Right hindlimb (tissue), 1 donor: ENCODE data around the gene STRA8.

Experiments
- DNase-seq: peaks from one replicate; pipeline ENCODE4 v3.0.0-alpha.2; 2018

STRA8 gene, protein sequence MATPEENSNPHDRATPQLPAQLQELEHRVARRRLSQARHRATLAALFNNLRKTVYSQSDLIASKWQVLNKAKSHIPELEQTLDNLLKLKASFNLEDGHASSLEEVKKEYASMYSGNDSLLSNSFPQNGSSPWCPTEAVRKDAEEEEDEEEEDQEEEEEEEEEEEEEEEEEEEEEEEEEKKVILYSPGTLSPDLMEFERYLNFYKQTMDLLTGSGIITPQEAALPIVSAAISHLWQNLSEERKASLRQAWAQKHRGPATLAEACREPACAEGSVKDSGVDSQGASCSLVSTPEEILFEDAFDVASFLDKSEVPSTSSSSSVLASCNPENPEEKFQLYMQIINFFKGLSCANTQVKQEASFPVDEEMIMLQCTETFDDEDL

DNA sequence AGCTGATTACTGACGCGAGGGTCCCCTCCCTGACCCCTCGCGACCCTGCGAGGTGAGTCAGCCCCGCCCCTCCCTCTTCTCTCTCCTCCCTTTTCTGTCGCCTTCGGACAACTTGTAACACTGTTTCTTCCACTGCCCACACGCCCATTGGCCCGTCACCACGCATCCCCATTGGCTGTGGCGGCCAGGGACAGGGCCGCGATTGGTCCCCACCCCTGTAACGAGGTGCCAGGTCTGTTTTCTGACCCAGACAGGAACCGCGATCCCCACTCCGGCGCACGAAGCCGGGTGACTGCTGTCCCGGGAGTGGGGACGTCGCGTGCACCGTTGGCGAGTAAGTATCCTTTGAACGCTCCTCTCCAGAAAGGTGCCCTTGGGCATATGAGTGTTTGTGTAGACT, at the start of gene STRA8:
TSS of gene STRA8 (plus strand) at position 269 of the 400 bp plus-strand sequence. CDS start 6,687 bp downstream, outside the sequence.
- DNase-seq, result no peak

DNA sequence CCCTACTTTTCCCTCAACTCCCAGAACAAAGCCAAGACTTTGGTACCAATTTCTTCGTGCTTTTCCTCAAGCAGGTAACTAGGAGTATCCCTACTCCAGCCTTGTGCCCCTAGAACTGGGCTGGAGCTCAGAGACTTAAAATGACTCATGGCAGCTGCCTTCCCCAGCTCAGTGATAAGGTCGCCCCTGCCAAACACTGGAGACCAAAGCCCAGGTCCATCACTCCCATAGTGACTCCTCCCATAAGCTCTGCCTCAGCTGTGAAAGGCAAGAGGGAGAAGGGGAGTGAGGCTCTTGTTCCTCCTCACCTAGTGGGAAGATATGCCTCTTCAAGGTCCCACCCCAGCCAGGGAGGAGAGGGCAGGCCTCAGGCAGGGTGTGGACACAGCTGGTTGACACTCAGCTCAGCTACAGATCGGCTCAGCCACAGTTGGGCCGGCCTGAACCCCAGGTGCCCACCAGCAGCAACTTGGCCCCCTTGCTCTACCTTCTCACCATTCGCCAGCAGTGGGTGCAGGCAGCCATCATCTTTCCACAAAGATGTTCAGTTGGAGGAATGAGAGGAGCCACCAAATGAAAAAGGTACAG, 49.3 kb upstream of the STRA8 start:
- DNase-seq, result no peak

DNA sequence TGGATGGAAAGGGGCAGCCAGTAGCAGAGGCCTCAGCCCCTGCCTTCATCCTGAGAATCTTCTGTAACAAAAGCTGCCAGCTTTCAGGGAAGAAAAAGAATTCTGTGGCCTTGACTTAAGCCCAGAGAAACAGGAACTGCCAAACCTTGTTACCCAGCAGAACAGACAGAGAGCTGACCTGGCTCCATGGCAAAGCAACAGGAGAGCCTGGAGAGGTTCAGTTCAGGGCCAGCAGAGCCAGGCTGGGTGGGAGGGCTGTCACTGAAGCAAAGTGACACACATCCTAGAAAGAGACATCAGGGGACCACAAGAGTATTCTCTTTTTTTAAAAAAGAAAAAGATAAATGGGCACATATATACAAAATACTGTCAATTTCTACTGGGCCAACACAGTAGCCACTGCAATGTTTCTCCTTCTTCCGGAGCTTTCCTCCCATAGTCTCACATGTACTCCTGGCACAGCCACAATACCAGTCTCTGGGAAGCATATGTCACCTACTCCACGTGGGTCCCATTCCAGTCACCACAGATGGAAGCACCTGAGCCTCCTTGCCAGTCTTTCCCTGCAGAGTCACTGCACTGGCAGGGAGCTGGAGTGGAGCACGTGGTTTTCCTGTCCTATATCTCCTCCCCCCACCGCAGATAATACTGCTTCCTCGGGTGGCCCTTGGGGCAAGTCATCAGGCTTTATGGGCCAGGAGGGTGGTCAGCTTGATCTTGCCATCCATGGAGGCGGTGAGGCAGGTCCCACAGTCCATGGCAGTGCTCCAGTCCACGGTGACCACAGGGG, 48.0 kb upstream of the STRA8 start:
- DNase-seq, result no peak

DNA sequence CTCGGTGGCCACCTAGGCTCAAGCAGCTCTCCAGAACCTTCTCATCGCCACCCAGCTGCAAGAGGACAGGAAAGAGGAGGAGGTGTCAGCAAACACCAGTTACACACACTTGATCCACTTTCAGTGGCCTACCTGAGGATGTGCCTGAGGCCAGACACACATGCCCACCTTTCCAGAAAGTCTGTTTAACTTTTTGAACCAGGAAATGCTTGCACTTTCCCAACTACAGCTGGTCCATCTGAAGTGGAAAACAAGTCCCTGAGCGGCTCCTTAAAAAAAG, 47.4 kb upstream of the STRA8 start:
- no peak for DNase-seq

DNA sequence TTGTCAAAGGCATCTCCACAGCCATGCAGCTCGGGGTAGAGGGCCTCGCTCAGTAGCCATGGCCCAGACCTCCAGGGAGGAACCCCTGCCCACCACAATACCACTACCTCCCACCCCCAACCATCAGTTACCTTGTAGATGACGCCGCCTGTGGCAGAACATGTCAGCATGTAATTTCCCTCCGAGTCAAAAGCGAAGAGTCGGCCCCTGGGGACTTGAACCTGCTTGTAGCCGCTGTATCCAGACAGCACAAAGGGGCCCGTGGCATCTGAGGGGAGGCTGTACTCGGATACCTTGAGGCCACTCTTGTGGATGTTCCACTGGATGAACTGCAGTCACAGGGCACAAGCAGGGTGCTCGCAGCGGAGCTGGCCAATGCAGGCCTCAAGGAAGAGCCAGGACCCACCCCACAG, 46.8 kb upstream of the STRA8 start:
- no peak for DNase-seq

DNA sequence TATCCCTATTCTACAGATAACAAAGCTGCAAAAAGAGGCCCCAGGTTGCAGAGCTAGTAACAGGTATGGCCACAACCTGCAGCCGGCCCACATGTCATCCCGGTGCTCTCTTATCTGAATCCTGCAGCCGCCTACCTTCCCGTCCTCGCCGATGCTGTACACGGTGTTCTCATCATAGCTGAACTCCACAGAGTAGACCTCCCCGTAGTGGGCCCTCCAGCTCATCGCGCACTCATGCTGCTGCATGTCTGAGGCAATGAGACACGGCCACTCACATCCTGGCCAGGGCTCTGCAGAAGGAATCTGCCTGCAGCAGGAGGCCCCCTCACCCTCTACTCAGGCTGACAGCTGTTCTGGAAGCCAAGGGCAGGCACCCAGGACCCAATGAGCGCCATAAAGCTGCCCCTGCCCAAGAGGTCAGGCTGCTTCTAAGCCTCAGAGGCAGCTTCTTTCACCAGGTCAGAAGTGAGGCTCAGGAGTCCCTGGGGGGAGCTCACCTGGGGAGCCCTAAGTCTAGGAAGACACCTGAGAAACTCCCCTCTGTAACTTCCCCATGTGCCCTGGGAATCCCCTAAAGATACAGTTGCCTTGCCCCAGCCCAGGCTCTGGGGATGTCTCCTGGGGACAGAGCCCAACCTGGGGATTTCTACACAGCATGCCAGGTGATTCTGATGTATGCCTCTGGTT, 45.2 kb upstream of the STRA8 start:
- DNase-seq, result no peak

DNA sequence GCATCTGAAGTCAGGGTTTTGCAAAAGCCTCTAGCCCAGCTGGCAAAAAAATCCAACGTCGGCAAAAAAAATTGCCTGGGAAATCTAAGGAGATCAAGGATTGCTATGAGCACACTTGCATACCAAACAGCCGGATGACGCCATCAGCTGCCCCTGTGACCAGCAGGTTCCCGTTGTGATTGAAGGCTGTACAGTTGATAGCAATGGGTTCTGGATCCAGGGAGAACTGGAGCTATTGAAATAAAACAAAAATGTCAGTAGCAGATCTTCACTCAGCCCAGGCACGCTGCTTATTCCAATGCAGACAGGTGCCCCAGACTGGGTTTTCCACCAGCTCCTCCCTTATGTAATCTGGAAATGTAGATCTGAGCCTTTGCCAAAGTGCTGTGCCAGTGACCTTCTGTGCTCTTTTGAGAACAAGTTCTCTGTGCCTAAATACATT, 44.4 kb upstream of the STRA8 start:
- no peak for DNase-seq

DNA sequence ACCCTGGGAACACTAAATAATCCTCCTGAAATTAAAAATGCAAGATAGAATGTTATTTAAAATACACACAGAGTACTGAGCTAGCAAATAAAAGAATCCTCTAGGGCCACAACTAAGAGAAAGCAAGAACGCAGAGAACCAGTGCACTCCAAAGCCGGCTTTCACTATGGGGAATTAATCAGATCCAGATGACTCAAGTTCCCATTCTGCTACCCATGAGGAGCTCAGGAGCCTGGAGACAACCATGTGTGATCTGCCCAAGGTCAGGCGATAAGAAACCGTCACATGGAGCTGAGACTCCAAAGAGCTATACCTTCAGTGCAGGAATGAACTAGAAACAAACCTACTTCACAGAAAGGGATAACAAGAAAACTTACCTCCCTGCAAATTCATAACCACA, 43.7 kb upstream of the STRA8 start:
- DNase-seq, result no peak

DNA sequence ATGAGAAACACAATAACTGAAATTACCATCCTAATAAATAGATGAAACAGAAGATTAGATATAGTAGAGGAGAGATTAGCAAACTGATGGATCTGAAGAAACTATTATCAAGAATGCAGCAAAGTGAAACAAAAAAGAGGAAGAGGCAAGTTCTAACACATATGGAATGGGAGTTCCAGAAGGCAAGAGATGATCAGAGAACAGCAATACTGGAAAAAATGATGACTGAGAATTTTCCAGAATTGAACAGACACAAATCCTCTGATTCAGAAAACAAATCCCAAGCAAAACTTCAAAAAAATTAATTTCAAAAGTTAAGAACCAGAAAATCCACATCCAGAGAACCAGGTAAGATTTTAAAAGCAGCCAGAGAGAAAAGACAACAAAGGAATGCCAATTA, 42.9 kb upstream of the STRA8 start:
- no peak for DNase-seq

DNA sequence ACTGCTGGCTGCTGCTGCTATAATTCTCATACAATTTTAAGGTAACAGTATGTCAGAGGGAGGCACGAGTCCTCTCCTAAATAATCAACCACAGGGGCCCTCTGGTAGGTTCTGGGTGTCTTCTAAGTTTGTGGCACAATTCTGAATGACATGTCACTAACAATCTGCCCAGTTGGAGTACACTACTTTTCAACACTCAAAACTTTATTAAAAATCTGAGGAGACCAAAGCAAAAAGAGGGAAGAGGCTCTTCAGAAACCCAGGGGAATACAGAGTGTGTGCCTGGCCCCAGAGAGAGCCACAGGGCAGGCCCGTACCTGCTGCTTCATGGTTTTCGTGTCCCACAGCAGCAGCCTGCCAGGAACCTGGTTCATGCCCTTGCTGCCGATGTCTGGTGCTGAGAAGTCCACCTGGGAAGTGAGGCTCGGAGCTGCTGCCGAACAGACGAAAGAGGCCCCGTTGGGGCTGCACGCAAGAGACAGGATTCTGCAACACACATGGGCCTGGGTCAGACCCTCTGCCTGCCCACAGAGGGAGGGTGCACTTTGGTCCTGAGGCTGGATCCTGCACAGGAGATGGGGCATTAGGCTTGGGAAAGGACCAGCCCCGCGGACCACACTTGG, 40.6 kb upstream of the STRA8 start:
- no peak for DNase-seq

DNA sequence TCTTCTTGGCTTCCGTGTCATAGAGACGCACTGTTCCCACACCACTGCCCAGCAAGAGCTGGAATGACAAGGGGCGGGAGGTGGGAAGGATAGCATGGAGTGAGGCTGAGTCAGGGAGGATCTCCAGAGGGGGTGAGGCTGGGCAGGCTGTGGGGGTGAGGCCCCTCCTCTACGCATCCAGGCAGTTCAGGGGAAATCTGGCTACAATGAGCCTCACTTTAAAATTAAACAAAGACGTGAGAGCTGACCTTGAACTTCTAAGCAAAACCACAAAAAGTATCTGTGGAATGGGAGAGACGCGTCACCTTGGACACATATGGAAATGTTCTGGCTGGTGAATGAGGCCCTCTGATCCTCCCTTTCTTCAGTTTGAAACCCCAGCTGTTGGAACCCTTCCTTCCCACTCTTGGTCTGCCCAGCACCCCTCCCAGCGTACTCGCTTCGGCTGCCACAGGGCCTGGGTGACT, 40.0 kb upstream of the STRA8 start:
- no peak for DNase-seq

DNA sequence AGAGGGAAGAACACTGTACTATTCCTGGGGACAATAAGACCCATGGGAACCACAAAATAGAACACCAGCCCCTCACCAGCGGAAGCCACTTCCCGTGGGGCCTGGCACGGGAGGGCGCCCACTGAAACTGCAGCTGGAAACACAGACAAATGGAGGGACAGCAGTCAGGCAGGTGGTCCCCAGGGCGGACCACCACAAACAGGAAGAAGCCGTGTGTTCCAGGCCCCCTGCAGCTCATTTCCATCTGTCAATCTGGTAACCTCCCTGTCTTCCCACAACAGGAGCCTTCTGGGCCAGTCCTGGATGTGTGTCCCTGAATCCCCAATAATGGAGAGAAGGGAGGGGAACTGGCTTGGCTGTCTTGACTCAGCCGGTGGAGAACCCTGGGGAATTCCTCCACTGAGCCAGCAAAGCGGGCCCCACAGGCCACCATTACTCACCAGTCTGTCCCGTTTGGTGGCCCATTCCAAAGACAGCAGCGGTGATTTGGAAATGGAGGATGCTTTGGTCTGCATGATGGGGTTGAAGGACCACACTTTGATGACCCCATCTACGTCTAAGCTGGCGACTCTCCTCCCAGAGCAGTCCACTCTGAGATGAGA, 39.0 kb upstream of the STRA8 start:
- DNase-seq, result no peak

DNA sequence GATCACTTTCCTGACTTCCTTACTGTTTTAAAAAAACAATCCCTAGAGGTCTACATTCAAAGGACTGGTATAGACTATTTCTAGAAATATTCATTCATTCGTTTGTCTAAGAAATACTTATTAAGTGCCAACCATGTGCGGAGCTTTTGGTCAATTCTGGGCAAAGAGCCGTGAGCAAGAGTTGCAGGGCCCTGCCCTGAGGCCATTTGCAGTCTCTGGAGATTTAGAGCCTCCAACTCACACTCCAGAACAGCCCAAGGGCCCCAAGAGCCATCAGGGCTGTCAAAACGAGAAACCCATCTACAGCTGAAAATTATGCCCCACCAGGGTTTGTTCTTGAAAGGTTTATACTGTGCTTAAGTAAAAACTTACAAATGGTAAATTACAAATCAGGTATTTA, 38.5 kb upstream of the STRA8 start:
- DNase-seq, result no peak

DNA sequence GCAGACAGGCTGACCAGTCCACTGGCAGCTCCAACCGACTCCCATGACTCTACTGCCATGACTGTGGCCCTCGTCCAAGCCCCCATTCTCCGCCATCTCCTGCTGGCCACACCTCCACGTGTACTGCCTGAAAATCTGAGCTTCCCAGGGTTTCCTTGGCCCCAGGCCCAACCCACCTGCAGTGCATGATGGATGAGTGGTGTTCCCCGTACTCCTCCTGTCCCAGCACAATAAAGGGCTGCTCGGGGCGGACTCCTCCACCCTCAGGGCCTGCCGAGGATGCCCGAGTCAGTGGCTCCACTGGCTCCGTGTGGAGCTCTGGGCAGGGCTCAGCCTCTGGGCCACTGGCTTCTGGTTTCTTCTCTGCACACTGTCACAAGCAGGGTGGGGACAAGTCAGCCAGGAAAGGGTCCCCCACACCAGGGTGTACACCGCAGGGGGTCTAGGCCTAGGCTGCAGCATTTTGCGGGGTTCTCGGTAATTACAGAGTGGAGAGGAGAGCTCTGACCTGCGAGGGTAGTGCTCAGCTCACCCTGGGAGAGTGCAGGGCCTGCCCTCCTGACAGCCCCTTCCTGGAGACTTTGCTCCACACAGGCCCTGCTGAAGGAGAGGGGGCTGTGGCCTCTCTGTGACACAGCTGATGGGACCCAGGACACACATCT, 37.5 kb upstream of the STRA8 start:
- no peak for DNase-seq

DNA sequence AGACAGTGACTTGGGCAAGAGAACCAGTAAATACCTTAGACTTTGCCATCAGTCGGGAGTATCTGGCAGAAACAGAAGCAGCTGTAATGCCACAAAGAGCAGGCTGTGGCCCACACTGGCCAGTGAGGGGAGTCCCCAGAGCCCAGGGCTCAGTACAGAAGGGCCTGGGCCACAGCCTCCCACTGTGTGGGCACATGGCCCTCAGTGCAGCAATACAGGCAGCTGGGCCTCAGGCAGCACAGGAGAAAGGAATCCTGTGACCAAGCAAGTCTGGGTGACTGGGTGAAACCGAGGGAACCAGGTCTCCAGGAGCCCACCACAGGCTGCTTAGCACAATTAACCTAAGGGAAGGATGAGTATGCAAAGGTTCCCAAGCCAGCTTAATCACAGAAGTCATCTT, 36.3 kb upstream of the STRA8 start:
- DNase-seq, result no peak

DNA sequence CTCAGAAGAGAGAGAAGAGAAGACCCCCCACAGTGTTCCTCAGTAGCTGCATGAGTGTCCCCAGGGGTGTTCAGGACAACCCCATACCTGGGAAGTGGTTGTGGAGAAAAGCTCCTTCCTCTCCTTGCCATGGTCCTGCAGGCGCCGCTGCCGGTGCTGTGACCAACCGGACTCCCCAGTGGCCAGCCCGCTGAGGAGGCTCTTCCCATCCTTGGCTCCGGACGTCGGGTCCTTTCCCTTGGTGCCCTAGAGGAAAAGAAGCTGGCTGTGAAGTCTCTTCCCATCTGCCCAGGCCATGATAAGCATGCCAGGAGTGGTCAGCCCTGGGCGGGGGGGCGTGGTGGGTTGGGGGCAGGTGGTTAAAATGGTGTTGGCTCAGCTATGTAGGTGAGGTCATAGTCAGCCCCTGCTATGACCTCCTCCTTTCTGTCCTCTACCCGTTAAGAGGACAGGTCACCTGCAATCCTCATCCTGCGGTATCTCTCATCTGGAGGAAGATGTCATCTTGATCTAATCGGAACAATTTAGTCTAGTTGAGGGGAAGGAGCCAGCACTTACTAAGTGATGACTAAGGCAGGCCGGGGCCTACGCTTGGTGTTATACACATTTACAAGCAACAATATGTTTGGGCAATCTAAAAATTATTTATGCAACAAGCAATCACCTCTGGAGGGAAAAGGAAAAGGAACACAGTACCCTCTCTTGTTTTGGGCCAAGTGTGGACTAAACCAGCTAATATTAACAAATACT, 35.6 kb upstream of the STRA8 start:
- DNase-seq, result no peak

DNA sequence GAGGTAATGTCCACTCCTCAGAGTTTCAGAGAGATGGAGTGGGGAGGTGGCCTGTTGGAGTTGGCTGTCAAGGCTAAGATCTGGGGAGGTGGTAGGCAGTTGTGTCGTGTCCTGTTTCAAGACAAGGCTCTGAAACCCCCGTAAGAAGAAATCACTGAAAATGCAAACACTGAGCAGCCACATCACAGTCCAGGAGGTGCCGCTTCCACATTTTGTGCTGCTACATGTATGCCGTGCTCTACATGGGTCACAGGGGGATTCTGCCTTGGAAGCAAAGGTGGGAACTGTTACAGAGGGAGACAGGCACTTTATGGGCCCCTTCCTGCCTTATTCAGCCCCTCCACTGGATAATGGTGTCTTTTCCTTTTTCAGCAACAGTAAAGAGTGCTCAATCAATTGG, 34.2 kb upstream of the STRA8 start:
- no peak for DNase-seq

DNA sequence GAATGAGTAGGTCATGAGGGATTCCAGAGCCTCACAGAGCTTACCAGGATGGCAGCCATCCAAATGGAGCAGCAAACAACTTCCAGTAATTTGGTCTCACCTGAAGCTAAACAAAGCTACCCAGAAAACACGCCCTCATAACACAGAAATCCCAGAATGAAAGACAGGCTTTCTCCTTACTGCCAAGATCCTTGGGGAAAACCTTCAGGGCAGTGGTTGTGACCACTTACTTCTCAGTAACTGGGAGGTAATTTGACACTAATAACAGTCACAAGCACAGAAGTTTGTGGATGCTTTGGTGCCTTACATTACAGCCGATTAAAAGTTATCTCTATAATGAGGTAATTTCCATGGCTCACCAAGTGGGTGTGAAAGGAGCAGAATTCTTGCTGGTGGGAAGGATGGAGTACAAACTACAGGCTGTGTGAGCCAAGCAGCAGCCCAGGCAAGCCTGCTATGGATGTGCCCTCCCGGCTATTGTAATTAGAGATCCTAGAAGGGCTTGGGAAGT, 32.8 kb upstream of the STRA8 start:
- DNase-seq, result no peak

DNA sequence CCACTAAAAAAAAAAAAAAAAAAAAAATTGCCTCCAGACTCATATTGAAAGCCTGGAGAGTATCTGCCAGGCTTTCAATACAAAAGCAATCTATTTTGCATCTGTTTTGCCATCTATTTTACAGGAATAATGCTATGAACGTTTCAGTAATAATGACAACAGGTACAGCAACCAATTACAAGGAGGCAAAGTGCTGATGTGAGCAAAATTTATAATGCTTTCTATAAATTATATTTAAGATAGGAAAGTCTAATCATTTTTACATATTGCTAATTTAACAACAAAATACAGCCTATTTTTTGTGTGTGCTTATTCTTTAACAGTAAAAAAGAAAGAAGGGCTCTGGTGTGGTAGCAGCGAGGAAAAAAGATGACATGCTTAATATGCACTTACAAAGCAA, 32.3 kb upstream of the STRA8 start:
- no peak for DNase-seq

DNA sequence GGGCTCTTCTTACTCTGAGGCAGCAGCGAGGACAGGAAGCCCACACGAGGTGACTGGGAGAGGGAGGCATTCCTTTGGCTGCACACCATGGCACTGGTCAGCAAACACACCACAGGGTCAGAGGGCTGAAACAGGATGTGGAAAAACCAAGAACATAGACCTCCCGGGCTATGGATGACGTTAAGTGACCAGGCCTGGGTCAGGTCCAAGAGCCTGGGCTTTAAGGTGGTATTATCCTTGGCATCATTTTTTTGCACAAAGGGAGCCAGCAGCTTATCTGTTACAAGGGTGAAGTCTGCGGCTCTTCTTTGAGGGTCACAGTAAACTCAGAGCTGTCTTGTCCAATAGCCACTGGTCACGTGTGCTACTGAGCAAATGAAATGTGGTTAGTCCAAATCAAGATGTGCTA, 29.3 kb upstream of the STRA8 start:
- DNase-seq, result no peak

DNA sequence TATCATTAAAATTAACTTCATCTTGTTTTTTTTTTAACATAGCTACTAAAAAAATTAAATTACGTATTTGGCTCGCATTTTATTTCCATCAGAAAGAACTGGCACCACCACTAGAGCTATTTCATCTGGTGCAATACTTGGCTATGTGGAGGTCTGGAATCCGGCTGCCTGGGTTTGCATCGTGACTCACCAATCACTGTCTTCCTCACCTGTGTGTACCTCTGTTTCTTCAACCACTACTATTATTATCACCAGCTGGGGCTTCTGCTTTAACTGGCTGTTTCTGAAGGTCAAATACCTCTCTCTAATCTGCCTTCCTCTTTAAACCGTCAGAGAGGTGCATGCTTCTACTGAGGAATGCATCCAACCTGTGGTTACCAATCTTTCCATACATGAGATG, 28.8 kb upstream of the STRA8 start:
- DNase-seq, result no peak
